A549 (cell line): ENCODE measurements around the gene SYMPK. TPM values are rescaled to one million over a fixed set of nuclear protein-coding genes. Genes with fewer than 3 reads are reported as not detected.
A peak's percentile ranks its signal among the peaks of the same experiment; 100 is the strongest.

Experiments used
- ATAC-seq, 2 experiments: fragments of 200-7000 bp in 1 of 2; fragments of >200 bp in 1 of 2; cut with Nextera tagmentation in 1 of 2; cut with Tn5 transposase in 1 of 2; 3 replicates each; pipeline versions ENCODE4 v1.8.0 to v1.9.1; 2018 to 2020; ENCODE audit warnings: mild to moderate bottlenecking in 1 of 2, moderate library complexity in 1 of 2
- CTCF ChIA-PET: fragments of 300-600 bp; sonication (Branson Sonifier 250); formaldehyde crosslinking; extraction: SDS; loops from one replicate; lab custom pipeline; 2021; ENCODE audit warnings: antibody characterized with exemption, inconsistent platforms; lab: Yijun Ruan, JAX
- POLR2A ChIA-PET: fragments of 350-600 bp; formaldehyde crosslinking; extraction: SDS; loops from one replicate; lab custom pipeline; 2021; ENCODE audit warnings: antibody characterized with exemption, inconsistent platforms; lab: Yijun Ruan, JAX
- DNase-seq, 2 experiments: peaks; one replicate each; pipeline versions ENCODE4 v3.0.0 to v3.0.0-alpha.2; 2011 to 2016; ENCODE audit warnings: low read depth in 1 of 2, low spot score in 1 of 2
- FAIRE-seq: peaks from 2 replicates; lab custom pipeline; 2011; peaks lifted over from hg19 to GRCh38; lab: Jason Lieb, UNC
- H3K27ac ChIP-seq, 2 experiments: fragments of >200 bp; sonication (Bioruptor Twin); formaldehyde crosslinking; 3 replicates each; pipeline ENCODE4 v1.5.1; 2016 to 2017
- H3K4me1 ChIP-seq: fragments of >200 bp; sonication (Bioruptor Twin); formaldehyde crosslinking; 3 replicates; pipeline ENCODE4 v1.6.1; 2016
- H3K4me2 ChIP-seq: fragments of >200 bp; sonication (Bioruptor Twin); formaldehyde crosslinking; 3 replicates; pipeline ENCODE4 v1.6.1; 2016
- H3K4me3 ChIP-seq: fragments of >200 bp; sonication (Bioruptor Twin); formaldehyde crosslinking; 3 replicates; pipeline ENCODE4 v1.5.1; 2016
- H3K9me3 ChIP-seq: fragments of >200 bp; sonication (Bioruptor Twin); formaldehyde crosslinking; 3 replicates; pipeline ENCODE4 v1.6.1; 2016
- ATOH8 ChIP-seq: fragments of 250-450 bp; sonication (Bioruptor Pico); IDR thresholded peaks from 2 replicates; pipeline ENCODE4 v1.5.0; 2020; ENCODE audit warnings: low read depth, mild to moderate bottlenecking, moderate library complexity
- CBX2 ChIP-seq: fragments of 200-600 bp; sonication (generic); IDR thresholded peaks from 2 replicates; pipeline ENCODE4 v1.6.1; 2016; ENCODE audit warnings: low read depth, mild to moderate bottlenecking, borderline replicate concordance
- CHD2 ChIP-seq: fragments of 150-350 bp; IDR thresholded peaks from 2 replicates; pipeline ENCODE4 v1.6.1; 2014; ENCODE audit warnings: low read length; ENCODE audit not compliant: partially characterized antibody
- CHD4 ChIP-seq: fragments of 200-600 bp; sonication (generic); IDR thresholded peaks from 2 replicates; pipeline ENCODE4 v1.6.1; 2016; ENCODE audit warnings: antibody characterized with exemption, mild to moderate bottlenecking, borderline replicate concordance
- CTCF ChIP-seq: fragments of >200 bp; sonication (Bioruptor Twin); formaldehyde crosslinking; IDR thresholded peaks from 3 replicates; pipeline ENCODE4 v1.5.1; 2016
- EHF ChIP-seq: fragments of 250-450 bp; sonication (Bioruptor Pico); IDR thresholded peaks from 2 replicates; pipeline ENCODE4 v1.5.0; 2020; ENCODE audit warnings: mild to moderate bottlenecking
- EHMT2 ChIP-seq: fragments of 200-600 bp; sonication (generic); IDR thresholded peaks from 2 replicates; pipeline ENCODE4 v1.6.1; 2016; ENCODE audit warnings: antibody characterized with exemption, low read depth, mild to moderate bottlenecking, moderate library complexity
- ELK1 ChIP-seq: fragments of 150-350 bp; IDR thresholded peaks from 2 replicates; pipeline ENCODE4 v1.6.1; 2014; ENCODE audit warnings: low read depth, mild to moderate bottlenecking, low read length
- EP300 ChIP-seq, 2 experiments: fragments of >200 bp; sonication (Bioruptor Twin); formaldehyde crosslinking; IDR thresholded peaks; 2 replicates in 1 of 2; 3 replicates in 1 of 2; pipeline ENCODE4 v1.6.1; 2016 to 2017
- FOSL2 ChIP-seq, 2 experiments: fragments of 450-650 bp in 1 of 2; fragments of >200 bp in 1 of 2; sonication (Bioruptor Twin) in 1 of 2; formaldehyde crosslinking; IDR thresholded peaks; 2 replicates each; pipeline versions ENCODE4 v1.5.0 to v1.6.1; 2016 to 2020; ENCODE audit warnings: mild to moderate bottlenecking in 1 of 2, moderate library complexity in 1 of 2
- FOXS1 ChIP-seq: fragments of 250-450 bp; sonication (Bioruptor Pico); IDR thresholded peaks from 2 replicates; pipeline ENCODE4 v1.5.0; 2020; ENCODE audit warnings: mild to moderate bottlenecking, moderate library complexity
- GATA3 ChIP-seq: IDR thresholded peaks from 2 replicates; pipeline ENCODE4 v1.6.1; 2012; ENCODE audit warnings: borderline replicate concordance
- HEYL ChIP-seq: fragments of 250-450 bp; sonication (Bioruptor Pico); IDR thresholded peaks from 2 replicates; pipeline ENCODE4 v1.8.0; 2021; ENCODE audit warnings: mild to moderate bottlenecking, moderate library complexity
- HOXB13 ChIP-seq: fragments of 250-450 bp; sonication (Bioruptor Pico); IDR thresholded peaks from 2 replicates; pipeline ENCODE4 v1.5.0; 2020; ENCODE audit warnings: low read depth, mild to moderate bottlenecking, moderate library complexity
- JUNB ChIP-seq: fragments of >200 bp; sonication (Bioruptor Twin); formaldehyde crosslinking; IDR thresholded peaks from 2 replicates; pipeline ENCODE4 v1.6.1; 2016
- MAX ChIP-seq: IDR thresholded peaks from 2 replicates; pipeline ENCODE4 v1.6.1; 2012
- MAZ ChIP-seq: fragments of 150-350 bp; IDR thresholded peaks from 2 replicates; pipeline ENCODE4 v1.6.1; 2014; ENCODE audit warnings: antibody characterized with exemption, low read depth, low read length, borderline replicate concordance
- MYC ChIP-seq: IDR thresholded peaks from 2 replicates; pipeline ENCODE4 v1.6.1; 2012; ENCODE audit warnings: mild to moderate bottlenecking, inconsistent platforms, low read length, improper control_type of control experiment, borderline replicate concordance
- NFE2L2 ChIP-seq: fragments of 150-350 bp; conservative IDR thresholded peaks from 2 replicates; pipeline ENCODE4 v1.6.1; 2014; ENCODE audit warnings: low read length
- POLR2AphosphoS2 ChIP-seq: conservative IDR thresholded peaks from 2 replicates; pipeline ENCODE4 v1.6.1; 2012; ENCODE audit warnings: low read length, improper control_type of control experiment, inconsistent platforms
- RAD21 ChIP-seq, 2 experiments: fragments of >200 bp in 1 of 2; sonication (Bioruptor Twin) in 1 of 2; formaldehyde crosslinking in 1 of 2; IDR thresholded peaks in 1 of 2; conservative IDR thresholded peaks in 1 of 2; 2 replicates in 1 of 2; 3 replicates in 1 of 2; pipeline ENCODE4 v1.6.1; 2012 to 2018; ENCODE audit warnings: inconsistent platforms in 1 of 2
- RCOR1 ChIP-seq: fragments of 150-350 bp; IDR thresholded peaks from 2 replicates; pipeline ENCODE4 v1.6.1; 2014; ENCODE audit warnings: antibody characterized with exemption, low read length, low read depth
- RNF2 ChIP-seq: fragments of 200-600 bp; sonication (generic); IDR thresholded peaks from 2 replicates; pipeline ENCODE4 v1.6.1; 2016; ENCODE audit warnings: low read depth, mild to moderate bottlenecking, antibody characterized with exemption, moderate library complexity, borderline replicate concordance
- SMC3 ChIP-seq: fragments of >200 bp; sonication (Bioruptor Twin); formaldehyde crosslinking; IDR thresholded peaks from 3 replicates; pipeline ENCODE4 v1.6.1; 2018; ENCODE audit warnings: inconsistent platforms
- SREBF2 ChIP-seq: fragments of 450-650 bp; IDR thresholded peaks from 2 replicates; pipeline ENCODE4 v1.6.1; 2014; ENCODE audit warnings: mild to moderate bottlenecking, moderate library complexity
- USF2 ChIP-seq: fragments of 450-650 bp; IDR thresholded peaks from 2 replicates; pipeline ENCODE4 v1.6.1; 2014; ENCODE audit warnings: antibody characterized with exemption
- WGBS: methylation state at CpG from one replicate; pipeline ENCODE4 v1.1.6; 2017; ENCODE audit errors: missing lambda C conversion rate; 5-methylcytosine and 5-hydroxymethylcytosine counted together
- polyA plus RNA-seq, 4 experiments: library from polyadenylated mRNA; depleted of rRNA in 3 of 4; stranded (reverse); fragments of >200 nt; fragmentation: RNase III in 1 of 4; extraction: RNeasy Plus Mini Kit Qiagen cat#74134 plus additional on column Dnase treatment in 1 of 4; gene quantifications; 2 replicates in 3 of 4; 3 replicates in 1 of 4; pipeline ENCODE4 v1.2.3, GENCODE V29; 2011 to 2017

The SYMPK gene
- polyA plus RNA-seq, 2 of the 4 experiments (the other 2 are of a cell fraction), result 61.9 to 105 TPM

- TF ChIP-seq ELK1, result no peak
- no peak for TF ChIP-seq RCOR1
- TF ChIP-seq SREBF2, result no peak
Observed at GRCh38 chr19:45826934-45827333, 36.0 kb downstream of the SYMPK start (continued).

GRCh38 chr19:45825917-45826893 lies 36.7 kb downstream of the SYMPK start:
- FAIRE-seq (no peak), ATAC-seq (peak in 1 of 2 experiments; percentile 4; a peak in 1 of 6 replicates), DNase-seq (no peak)
- ChIA-PET CTCF (interaction anchor here (0.6 to 62.0 kb wide), 6 partner anchors 10 to 170 kb away, joined by 3 to 2204 read pairs (median 4); partner anchors contain the start of genes DMPK, DMWD, FOXA3 and RSPH6A), POLR2A (interaction anchor here (1.0 to 1.5 kb wide), 2 partner anchors 8 to 58 kb away, joined by 3 read pairs; partner anchors contain the start of gene SIX5)
- Histone ChIP-seq H3K27ac (no peak overlapping the region), H3K4me1 (no peaks in the 10 kb centered on the region), H3K9me3 (no peaks in the 10 kb centered on the region), H3K4me2 (no peak overlapping the region), H3K4me3 (no peak overlapping the region)
- 83% methylated on average over 22 of the region's 22 CpGs for WGBS
- TF ChIP-seq FOXS1 (CRISPR knock-in tag) (no peak), SMC3 (no peak), ATOH8 (CRISPR knock-in tag) (no peak), HOXB13 (CRISPR knock-in tag) (no peak), RAD21 (conservative IDR thresholded peaks at IDR 0.05 in 1 of 2, IDR thresholded peaks at IDR 0.05 in 1 of 2) (no peak), EP300 (IDR thresholded peaks at IDR 0.05) (no peak), RNF2 (no peak), EHMT2 (no peak), POLR2AphosphoS2 (no peak), CHD4 (no peak)

- POLR2A ChIA-PET, result interaction anchor here (1.1 kb wide), 1 partner anchor 38 kb away, joined by 4 read pairs; the partner anchor contains the start of gene SYMPK
- no peaks in the 10 kb centered on the region for H3K4me1 ChIP-seq
- CTCF ChIA-PET, result interaction anchor here (1.3 to 62.0 kb wide), 5 partner anchors 11 to 60 kb away, joined by 5 to 2204 read pairs (median 23); partner anchors contain the start of genes DMPK, DMWD, FOXA3 and RSPH6A
- FAIRE-seq (no peak), DNase-seq (no peak), ATAC-seq (no peak)
- H3K9me3 ChIP-seq, result no peaks in the 10 kb centered on the region
- H3K4me3 ChIP-seq, result no peak overlapping the region
- no peak overlapping the region for H3K27ac ChIP-seq
- H3K4me2 ChIP-seq, result no peak overlapping the region
- WGBS, result 93% methylated on average over 8 of the region's 8 CpGs
- TF ChIP-seq NFE2L2 (no peak), MAX (no peak), HEYL (CRISPR knock-in tag) (no peak), EHMT2 (no peak), GATA3 (no peak), MAZ (no peak), JUNB (no peak), EHF (no peak), CTCF (no peak), FOSL2 (IDR thresholded peaks at IDR 0.05) (no peak), FOSL2 (CRISPR knock-in tag; IDR thresholded peaks at IDR 0.05) (no peak), HOXB13 (CRISPR knock-in tag) (no peak), CBX2 (no peak), MYC (no peak), RNF2 (no peak), ELK1 (no peak), CHD2 (no peak), USF2 (no peak)
Observed at GRCh38 chr19:45825263-45825605, 37.7 kb downstream of the SYMPK start.
